HG03060 (cell line): ENCODE measurements around the gene HCK.

Experiments used
- ATAC-seq: cut with Tn5 transposase; IDR thresholded peaks from one replicate; pipeline ENCODE4 v1.9.1; 2021; ENCODE audit warnings: low read depth, moderate number of reproducible peaks; ENCODE audit not compliant: unreplicated experiment

Gene HCK

DNA sequence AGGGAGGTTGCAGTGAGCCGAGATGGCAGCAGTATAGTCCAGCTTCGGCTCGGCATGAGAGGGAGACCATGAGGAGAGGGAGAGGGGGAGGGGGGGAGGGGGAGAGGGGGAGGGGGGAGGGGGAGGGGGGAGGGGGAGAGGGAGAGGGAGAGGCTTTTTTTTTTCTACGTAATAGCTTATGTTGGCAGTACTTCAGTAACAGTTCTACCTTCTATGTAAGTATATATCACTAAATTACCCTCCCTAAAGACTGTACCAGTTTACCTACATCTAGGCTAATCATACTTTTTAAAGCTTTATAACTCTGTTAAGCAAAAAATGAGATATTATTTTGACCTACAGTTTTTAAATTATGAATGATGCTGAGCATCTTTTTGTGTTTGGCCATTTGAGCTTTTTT, 71.0 kb downstream of the HCK start:
- no peak for ATAC-seq

DNA sequence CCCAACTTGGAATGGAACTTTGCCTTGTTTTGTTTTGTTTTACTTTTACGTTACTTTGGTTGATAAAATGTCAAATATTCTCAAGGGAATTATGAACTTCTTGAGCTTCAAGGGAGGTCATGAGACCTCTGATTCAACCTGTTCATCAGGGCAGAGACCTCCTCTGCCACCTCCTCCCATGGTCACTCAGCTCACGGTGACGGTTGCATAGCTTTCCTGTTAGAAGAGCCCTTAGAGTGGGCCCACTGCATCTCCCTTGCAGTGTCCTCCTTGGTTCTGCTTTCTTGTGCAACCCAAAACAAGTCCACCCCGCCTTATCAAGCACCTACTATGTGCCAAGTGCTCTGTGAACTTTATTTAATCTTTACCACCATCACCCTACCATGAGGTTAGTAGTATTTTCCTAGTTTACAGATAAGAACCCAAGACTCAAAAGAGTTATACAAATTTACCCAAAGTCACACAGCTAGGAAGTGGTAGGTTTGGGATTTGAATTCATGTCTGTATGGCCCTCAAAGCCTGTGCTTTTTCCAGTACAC, 72.9 kb downstream of the HCK start:
- ATAC-seq: no peak

DNA sequence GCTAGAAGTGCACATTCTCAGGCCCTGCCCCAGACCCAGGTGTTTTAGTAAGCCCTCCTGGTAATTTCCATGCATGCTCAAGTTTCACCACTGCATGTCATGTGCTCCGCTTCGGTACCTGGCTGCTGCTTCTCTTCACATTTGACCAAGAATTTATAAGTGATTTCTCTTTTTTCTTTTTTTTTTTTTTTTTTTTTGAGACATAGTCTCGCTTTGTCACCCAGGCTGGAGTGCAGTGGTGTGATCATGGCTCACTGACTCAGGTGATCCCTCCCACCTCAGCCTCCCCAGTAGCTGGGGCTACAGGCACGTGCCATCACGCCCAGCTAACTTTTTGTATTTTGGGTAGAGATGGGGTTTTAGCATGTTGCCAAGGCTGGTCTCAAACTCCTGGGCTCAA, 73.5 kb downstream of the HCK start:
- ATAC-seq: no peak

DNA sequence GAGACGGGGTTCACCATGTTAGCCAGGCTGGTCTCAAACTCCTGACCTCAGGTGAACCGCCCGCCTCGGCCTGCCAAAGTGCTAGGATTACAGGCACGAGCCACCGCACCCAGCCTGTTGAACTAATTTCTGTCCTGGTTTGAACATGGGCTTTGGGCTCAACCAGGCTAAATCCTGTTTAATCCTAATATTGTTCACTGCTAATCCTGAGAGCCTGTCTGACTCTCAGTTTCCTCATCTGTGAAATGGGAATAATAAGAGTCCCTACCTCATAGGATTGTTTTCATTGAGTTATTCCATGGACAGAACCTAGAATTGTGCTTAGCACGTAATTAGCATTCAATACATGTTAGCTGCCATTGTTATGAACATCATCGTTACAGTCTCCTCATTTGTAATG, 74.9 kb downstream of the HCK start:
- no peak for ATAC-seq

DNA sequence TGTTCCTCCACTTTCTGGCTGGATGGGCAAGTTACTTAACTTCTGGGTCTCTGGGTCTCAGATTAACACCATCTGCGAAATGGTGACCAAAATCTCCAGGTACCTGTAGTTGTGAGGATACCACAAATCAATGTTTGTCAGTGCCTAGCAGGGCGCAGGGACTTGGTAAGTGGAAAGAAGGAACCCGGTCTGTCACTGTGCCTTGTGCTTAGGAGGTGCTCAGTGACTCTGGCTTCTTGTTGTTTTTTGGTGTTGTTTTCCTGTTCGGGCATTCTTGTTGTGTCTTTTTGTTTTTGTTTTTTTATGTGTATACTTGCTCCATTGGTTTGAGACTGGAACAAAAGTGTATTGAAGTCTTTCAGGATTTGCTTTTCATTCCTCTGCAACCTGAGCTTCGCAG, 75.3 kb downstream of the HCK start:
- no peak for ATAC-seq

DNA sequence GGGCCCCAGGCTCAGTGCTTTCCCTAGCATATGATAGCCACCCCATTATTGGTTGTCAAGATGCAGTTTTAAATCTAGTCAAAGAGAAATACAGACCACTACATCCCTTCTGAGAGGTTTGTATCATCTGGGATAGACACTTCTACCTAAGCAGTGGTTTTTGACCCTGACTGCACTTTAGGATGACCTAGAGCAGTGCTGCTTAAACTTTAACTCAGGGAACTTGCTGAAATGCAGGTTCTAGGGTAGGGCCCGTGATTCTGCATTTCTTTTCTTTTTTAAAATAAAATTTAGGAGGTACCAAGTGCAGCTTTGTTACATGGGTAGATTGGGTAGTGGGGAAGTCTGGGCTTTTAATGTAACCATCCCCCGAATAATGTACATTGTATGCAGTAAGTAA, 76.1 kb downstream of the HCK start:
- ATAC-seq: no peak

DNA sequence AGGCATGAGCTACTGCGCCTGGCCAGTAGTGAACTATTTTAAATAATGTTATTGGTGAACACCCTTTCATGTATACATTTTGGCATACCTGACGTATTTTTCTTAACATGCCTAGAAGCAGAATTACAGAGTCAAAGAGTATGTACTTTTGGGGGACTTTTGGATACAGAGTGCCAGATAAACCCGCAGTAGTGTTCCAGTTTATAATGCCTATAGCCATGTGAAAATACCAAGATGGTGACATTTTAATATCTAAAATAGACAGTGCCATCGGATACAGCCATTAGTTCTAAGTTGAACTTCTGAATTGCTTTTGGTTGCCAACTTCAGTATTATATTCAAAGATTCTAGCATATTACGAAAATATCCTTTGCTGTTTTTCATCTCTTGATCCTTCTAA, 77.8 kb downstream of the HCK start:
- ATAC-seq: no peak

DNA sequence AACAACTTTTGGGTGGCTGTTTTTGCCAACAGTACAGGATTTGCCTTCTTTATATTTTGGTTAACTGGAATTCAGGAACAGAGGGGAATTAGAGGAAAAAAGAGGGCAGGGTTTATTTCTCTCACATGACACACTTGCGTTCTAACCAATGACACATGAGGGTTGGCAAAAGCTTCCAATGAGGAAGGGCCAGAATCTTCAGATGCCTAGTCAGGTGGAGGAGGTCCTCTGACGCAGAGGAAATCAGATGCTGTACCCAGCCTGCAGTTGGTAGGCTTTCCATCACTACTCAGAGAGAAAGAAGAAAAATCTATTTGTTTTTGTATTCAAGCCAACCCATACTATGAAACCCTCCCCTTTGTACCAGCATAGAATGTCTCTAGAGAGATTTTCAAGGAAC, 78.3 kb downstream of the HCK start:
- no peak for ATAC-seq

DNA sequence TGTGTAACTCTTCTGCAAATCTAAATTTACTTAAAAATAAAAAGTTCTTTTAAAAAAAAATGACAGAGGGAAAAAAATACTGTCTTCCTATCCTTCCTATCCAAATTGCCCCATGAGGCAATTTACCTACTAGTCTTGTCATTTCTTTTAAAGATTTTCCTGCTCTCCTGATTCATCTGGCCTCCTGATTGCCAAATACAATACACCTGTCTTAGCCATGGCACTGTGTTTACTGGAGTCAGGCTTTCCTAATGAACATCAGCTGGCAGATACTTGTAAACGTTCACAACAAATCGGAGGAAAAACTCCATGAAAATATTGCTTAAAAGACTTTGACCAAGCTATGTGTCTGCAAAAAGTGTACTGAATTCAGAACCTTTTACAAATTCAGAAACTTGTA, 78.9 kb downstream of the HCK start:
- ATAC-seq: no peak

DNA sequence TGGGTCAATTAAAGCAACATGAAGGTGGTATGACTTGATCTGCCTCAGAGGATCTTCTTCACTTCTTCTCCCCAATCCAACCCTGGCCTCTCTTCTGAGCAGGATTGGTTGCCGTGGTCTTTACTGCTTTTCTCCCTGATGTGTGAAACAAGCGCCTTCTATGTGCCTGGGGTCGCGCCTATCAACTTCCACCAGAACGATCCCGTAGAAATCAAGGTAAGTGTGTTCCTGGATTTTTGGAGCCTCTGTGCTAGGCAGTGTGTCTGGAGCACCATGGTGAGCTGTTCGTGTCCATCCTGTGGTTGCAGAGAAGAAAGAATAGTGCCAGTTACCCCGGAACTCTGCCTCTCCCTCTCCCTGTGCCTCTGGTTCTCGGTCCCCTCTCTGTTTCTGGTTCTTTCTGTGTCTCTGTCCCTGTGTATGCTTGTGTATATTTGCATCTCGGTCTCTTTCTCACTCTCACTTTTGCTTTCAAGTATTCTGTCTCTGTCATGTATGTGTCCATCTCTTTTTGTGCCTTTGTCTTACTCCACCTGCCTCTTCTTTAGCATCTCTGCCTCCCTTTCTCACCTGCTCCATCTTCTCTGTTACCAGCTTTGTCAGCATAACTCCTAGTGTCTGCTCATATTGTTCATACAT, 81.0 kb downstream of the HCK start:
- peak; percentile 71 for ATAC-seq

DNA sequence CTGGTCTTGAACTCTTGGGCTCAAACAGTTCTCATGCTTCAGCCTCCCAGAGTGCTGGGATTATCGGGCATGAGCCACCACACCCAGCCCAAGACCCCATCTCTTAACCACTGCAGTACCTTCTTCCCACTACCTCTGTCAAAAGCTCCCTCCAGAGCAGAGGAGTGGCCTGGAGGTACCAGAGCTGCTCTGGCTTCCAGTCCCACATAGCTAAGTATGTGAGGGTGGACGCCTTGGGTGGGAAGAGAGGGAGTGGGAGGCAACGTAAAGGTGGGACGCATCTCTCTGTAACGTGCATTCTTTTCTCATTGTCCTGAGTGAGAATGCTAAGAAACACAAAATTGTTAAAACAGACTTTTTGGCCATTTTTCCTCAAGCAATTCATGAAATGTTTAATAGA, 82.0 kb downstream of the HCK start:
- ATAC-seq: no peak

DNA sequence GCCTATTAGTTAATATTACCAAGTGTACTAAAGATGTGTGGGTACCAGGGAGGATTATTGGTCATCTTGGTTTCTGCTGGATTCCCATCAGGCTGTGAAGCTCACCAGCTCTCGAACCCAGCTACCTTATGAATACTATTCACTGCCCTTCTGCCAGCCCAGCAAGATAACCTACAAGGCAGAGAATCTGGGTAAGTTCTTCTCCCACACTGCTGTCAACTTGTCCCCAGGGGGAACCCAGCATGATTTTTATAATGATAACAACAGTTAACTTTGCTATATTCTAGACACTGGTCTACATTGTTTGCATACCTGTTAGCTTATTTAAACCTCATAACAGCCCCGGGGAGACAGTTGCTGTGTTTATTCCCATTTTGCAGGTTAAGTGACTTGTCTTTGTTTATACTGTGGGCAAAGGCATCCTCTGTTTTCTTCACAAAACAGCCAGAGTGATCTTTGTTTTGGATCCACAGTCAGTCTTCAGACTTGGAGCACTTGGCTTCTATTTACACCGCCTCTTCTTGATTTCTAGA, 84.0 kb downstream of the HCK start:
- no peak for ATAC-seq

DNA sequence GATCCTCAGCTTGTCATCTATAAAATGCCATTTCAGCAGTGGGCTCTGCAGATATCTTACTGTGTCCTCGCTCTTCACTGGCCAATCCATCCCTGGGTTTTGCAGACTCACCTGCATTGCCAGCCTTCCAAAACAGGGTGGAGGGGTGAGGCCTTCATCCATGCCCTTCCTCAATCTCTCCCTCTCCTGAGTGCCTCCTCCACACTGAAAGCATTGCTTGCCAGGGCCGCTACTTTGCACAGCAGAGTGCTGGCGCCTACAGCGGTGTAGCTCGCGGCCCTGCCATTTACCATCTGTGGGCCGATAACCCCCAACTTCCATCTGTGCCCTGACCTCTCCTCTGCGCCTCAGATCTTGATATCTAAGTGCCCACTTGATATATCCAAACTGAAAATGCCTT, 86.9 kb downstream of the HCK start:
- ATAC-seq: no peak

DNA sequence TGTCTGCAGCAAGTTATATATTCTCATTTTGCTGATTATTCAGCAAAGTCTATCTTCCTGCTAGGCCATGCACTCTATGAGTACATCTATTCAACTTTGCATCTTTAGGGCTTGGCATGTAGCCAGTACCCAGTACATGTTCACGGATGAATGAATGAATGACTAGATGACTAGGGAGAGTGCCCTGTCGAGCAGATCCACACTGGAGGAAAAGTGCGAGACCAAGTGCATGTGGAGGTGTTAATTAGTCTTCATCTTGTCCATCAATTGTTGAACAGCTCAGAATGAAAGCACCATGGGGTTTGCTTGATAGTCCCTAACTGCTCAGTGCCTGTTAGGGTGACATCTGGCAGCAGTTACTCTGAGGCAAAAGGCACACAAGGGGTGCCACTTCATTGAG, 87.9 kb downstream of the HCK start:
- no peak for ATAC-seq

DNA sequence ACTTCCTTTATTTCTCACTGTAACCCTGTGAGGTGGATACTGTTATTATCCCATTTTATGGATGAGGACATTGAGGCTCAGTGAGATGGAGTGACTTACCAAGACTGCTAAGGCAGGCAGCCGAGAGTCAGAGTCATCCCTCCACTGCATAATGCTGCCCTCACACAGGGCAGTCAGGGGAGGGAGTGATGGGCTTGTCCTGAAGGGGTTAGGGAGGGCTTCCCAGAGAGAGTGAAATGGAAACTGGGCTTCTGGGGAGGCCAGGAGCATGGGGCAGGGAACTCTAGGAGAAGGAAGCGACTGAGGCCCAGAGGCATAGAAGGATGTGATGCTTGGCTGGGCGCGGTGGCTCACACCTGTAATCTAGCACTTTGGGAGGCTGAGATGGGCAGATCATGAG, 88.6 kb downstream of the HCK start:
- ATAC-seq: no peak

DNA sequence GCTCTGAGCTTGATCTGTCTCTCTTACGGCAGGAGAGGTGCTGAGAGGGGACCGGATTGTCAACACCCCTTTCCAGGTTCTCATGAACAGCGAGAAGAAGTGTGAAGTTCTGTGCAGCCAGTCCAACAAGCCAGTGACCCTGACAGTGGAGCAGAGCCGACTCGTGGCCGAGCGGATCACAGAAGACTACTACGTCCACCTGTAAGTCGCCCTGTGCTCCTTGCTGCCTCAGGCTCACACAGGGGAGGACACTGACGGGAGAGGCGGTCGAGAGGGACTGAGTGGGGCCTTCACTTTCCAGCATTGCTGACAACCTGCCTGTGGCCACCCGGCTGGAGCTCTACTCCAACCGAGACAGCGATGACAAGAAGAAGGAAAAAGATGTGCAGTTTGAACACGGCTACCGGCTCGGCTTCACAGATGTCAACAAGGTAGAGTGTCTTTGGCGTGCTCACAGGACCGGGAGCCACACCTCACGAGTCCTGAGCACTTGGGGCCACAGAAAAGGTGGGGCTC, 89.5 kb downstream of the HCK start:
- ATAC-seq: no peak

DNA sequence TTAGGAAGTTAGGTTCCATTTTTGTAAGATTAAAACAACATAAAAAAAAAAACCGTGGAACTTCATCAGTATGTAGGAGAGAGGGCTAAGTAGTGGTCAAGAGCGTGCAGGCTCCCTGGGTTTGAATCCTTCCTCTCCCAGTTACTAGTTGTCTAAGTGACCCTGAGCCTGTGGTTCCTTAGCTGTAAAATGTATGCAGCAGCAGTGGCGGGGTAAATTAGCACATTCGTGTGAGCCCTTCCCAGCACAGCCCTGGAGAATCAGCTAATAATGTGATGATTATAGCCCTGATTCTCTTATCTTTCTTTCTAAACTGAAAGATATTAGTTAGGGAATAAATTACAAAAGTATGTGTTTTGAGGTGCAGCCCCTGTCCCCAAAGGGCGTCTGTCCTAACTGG, 90.0 kb downstream of the HCK start:
- no peak for ATAC-seq

DNA sequence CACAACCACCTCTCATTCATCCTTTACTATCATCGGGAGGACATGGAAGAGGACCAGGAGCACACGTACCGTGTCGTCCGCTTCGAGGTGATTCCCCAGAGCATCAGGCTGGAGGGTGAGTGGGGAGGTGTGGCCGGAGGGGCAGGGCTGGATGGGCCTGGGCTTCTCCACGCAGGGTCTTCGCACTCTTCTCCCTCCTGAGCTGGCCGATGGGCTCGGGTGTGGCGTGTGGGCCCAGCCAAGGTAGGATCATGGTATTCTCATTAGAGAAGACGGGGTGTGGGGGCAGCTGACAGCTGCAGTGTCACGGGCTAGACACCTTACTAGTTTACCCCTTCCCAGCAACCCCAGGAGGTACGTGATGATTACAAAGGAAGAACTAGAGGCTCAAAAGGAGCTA, 90.9 kb downstream of the HCK start:
- ATAC-seq: no peak

DNA sequence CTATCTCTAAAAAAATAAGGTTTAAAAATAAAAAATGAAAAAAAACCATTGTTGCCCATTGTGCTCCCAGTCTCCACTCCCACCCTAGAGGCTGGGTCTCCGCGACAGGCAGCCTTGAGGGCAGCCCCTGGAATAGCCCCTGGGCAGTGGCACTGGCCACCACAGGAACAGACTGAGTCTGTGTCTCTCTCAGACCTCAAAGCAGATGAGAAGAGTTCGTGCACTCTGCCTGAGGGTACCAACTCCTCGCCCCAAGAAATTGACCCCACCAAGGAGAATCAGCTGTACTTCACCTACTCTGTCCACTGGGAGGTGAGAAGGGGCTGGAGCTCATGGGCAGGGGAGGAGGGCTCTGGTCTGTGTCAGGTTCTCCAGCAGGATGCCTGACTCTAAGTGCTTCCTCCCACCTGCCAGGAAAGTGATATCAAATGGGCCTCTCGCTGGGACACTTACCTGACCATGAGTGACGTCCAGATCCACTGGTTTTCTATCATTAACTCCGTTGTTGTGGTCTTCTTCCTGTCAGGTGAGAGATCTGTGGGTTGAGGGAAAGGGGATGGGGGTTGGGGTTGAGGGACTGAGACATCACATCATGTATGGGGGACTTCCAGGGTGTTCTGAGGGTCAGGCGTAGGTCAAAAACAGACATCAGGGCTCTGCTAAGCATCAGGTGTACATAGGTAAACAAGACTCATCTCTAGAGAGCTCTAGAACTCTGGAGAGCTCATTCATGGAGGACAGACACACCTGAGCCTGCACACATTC, 93.0 kb downstream of the HCK start:
- ATAC-seq: no peak

DNA sequence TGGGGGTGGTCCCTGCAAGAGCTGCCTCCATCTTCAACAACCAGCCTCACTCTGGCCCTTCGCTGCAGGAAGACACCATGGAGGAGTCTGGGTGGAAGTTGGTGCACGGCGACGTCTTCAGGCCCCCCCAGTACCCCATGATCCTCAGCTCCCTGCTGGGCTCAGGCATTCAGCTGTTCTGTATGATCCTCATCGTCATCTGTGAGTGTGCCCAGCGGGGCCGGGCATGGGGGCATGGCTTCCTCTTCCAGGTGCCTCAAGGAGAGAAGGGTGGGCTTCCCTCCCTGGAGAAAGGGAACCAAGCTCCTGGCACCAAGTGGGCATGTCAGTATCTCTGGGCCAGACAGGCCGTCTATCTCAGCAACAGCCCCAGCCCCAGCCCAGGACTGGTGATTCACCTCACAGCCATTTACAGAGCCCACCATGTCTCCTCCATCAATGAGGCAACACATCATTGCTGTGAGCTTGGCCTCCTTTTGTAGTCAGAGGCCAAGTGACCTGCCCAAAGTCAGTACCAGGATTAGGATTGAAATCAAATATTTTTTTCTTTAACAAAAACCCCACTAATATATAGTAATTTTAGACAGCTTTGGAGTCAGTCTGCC, 97.6 kb downstream of the HCK start:
- no peak for ATAC-seq

DNA sequence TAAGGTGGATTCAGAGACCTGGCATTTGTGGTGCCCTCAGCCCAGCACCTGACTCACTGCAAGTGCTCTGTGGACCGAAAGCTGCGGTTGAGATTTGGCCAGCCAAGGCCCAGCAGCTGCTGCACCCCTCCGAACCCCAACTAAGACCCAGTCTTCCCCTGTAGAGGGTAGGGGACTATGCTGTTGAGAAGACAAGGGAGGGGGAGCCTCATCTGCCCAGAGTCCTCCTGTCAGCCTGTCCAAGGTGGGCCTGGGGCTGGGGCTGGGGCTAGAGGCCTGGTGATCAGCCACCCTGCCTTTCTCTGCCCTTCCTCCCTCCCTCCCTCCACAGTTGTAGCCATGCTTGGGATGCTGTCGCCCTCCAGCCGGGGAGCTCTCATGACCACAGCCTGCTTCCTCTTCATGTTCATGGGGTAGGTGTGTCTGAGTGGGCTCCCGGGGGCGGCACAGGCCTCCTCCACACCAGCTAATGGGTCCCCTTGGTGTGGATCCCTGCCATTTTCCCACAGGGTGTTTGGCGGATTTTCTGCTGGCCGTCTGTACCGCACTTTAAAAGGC, 98.3 kb downstream of the HCK start:
- no peak for ATAC-seq
